AG08396 (cell line): ENCODE data around the gene PTDSS2.
"Not testable (repeated sequence)": the region's sequence is repeated elsewhere in the genome, so short reads cannot be mapped to it uniquely, and the experiment has no call there.

Source experiments
- DNase-seq: peaks from one replicate; pipeline ENCODE4 v3.0.0; 2012; ENCODE audit warnings: low spot score, mixed read lengths

The PTDSS2 gene

DNA sequence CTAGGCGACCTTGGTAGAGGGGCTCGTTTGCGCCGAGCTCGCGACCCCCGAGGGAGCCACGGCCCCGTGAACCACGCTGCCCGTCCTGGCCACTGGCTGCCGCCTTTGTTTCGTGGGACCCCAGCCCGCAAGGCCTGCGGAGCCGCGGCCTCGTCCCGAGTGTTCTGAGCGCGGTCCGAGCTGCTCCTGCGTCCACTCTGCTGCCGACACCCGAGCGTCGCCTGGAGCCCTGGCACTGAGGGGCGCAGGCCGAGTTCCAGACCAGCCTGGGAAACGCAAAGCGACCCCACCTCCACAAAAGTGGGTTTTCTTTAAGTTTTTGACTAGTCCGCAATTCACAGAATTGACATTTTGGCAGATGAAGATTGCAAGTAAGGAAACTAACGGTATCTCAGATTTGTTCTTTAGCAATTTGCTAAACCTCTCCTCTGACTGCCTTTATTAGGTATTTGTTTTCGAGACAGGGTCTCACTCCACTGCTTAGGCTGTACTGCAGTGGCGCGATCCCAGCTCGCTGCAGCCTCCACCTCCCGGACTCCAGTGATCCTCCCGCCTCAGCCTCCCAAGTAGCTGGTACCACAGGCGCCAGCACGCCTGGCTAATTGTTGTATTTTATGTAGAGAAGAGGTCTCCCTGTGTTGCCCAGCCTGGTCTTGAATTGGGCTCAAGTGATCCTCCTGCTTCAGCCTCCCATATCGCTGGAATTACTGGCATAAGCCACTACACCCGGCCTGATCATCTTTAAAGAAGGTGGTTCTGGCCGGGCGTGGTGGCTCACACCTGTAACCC is 57.8 kb downstream of the PTDSS2 start:
- no peak for DNase-seq

- DNase-seq, result no peak
Observed at GRCh38 chr11:508956-509355, 58.9 kb downstream of the PTDSS2 start.

GRCh38 chr11:512761-513595 is 62.9 kb downstream of the PTDSS2 start:
- no peak for DNase-seq

- no peak for DNase-seq
Observed at GRCh38 chr11:514606-515005, 64.5 kb downstream of the PTDSS2 start.

GRCh38 chr11:515131-515530 is 65.1 kb downstream of the PTDSS2 start:
- DNase-seq, result no peak

DNA sequence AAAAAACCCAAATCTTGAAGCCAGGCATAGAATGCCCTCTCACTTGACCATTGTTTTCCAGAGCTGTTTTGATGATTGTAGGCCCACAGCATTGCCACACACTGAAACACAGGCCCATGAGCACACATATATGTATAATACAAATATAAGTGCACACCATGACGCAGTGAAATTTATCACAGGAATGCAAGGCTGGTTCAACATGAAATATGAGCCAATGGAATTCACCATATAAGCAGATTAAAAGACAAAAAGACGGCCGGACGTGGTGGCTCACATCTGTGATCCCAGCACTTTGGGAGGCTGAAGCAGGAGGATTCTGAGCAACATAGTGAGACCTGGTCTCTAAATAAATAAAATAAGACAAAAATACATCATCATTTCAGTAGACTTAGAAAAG is 66.3 kb downstream of the PTDSS2 start:
- no peak for DNase-seq

- DNase-seq, result not testable (repeated sequence)
Observed at GRCh38 chr11:516918-517685, 67.0 kb downstream of the PTDSS2 start.

DNA sequence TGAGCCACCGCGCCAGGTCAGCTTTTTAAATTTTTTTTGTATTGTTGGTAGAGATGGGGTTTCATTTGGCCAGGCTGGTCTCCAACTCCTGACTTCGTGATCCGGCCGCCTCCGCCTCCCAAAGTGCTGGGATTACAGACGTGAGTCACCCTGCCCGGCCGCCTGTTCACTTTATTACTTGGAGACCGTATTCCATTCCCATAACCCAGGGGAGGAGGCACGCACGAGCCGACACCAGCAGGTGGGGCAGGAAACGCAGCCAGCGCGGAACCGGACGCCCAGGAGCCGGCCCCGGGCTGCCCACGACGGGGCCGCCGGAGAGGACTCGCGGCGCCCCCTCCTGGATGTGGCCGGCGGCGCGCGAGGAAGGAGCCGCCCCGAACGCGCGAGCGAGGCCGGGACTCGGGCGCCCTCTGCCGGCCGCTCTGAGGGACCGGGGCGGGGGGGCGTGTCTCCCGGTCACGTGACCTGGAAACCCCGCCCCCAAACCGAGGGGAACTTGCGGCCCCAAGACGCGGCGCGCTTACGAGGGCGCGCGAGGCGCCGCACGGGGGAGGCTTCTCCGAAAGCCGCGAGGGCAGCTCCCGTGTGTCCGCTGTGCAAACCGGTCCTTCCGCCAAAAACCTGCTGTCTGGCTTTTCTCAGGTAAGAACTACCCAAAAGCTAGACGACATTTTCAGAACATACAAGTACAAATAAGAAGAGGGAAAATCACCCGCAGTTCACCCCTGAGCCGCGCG is 68.6 kb downstream of the PTDSS2 start:
- peak; percentile 95 for DNase-seq

- no peak for DNase-seq
Observed at GRCh38 chr11:520428-521176, 70.5 kb downstream of the PTDSS2 start.

DNA sequence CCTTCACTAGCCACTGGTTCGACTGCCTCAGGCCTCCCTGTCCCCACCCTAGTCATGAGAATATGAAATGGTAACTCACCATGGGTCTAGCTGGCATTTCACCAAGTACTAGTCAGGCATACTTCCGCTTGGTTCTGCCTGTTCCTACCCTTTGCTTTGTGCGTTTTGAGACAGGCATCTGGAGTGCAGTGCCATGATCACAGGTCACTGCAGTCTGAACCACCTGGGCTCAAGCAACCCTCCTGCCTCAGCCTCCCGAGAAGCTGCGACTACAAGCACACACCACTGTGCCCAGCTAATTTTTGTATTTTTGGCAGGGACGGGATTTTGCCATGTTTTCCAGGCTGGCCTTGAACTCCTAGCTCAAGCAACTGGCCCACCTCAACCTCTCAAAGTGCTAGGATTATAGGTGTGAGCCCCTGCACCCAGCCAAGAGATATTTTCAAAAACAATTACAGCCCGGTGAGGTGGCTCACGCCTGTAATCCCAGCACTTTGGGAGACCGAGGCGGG is 71.2 kb downstream of the PTDSS2 start:
- no peak for DNase-seq

- DNase-seq, result no peak
Observed at GRCh38 chr11:526192-526591, 76.1 kb downstream of the PTDSS2 start.

- no peak for DNase-seq
Observed at GRCh38 chr11:528166-528814, 78.2 kb downstream of the PTDSS2 start.

DNA sequence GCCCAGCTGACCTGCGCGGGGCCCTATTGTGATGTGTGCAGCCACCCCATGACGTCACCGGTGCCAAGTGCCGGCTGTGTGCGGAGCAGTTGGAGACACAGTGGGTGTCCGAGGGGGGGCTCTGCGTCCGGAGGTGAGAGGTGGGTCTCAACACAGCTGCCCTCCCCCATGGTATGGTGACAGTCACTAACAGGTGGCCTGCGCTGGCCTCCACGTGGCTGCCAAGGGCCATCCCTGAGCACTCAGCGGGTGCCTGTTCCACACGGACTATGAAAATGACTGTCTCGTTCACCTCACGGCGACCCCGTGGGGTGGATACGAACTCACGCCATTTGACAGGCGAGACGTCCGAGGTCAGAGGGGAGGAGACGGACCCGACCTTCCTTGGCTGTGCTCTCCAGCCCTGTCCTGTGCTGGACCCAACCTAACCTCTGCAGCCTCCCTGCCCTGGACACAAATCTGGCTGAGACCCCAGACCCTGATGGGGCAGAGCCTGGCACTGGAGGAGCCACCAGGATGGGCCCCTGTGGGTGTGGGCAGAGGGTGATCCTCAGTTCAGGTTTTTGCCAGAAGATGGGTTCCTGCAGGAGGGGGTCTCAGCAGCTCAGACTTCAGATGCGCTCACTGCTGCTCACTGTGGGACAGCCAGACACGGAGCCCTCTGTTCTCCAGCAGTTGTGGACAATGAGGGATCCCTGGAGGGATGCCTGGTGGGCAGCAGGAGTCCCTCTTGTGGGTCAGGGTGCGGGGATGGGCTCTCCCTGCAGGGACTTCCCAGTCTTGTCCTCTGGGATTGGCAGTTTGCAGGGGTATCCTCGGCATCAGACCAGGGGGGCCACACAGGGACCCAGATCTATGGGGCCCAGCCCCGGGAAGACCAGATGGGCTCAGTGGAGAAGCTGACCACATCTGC is 79.0 kb downstream of the PTDSS2 start:
- DNase-seq, result no peak

GRCh38 chr11:529728-530411 is 79.8 kb downstream of the PTDSS2 start:
- DNase-seq, result no peak

DNA sequence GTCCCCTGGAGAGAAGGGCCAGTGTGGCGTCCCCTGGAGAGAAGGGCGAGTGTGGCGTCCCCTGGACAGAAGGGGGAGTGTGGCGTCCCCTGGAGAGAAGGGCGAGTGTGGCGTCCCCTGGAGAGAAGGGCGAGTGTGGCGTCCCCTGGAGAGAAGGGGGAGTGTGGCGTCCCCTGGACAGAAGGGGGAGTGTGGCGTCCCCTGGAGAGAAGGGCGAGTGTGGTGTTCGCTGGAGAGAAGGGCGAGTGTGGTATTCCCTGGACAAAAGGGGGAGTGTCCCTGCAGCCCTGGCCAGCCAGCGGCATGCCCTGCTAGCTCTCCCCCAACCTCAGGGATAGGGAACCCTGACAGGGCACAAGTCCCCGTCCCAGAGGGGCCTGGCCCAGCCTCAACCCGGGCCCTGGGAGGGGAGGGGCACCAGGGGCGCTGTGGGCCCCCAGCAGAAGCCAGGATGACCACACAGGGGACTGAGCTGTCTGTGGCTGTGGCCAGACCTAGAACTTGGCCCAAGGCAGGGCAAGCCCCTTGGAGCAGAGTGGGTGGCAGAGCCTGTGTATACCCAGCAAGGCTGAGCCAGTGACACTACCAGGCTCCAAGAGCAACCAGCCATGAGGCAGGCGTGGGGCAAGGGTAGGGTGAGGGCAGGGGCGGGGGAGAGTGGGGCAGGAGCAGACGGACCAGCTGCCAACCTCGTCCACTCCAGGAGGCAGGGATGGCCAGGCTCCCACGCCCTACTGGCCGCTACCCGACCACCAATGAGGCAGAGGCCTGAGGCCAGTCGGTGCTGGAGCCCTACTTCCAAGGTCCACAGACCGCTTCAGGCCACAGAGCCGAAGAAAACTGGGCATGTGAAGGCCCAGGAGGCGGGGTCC is 81.1 kb downstream of the PTDSS2 start:
- no peak for DNase-seq

GRCh38 chr11:531919-532526 is 81.9 kb downstream of the PTDSS2 start:
- no peak for DNase-seq

- no peak for DNase-seq
Observed at GRCh38 chr11:532527-532985, 82.5 kb downstream of the PTDSS2 start.
